ENCODE measurements around the gene PCA3. TPM values are rescaled to one million over a fixed set of nuclear protein-coding genes. Genes with fewer than 3 reads are reported as not detected.

The PCA3 gene
- total RNA-seq, 1 experiment from 2014 or later = not detected

GRCh38 chr9:76803083-76803482, 38.8 kb downstream of the PCA3 start (continued):
- TF ChIP-seq SP1 (CRISPR knock-in tag; conservative IDR thresholded peaks at IDR 0.05) (no peak), TCF7 (CRISPR knock-in tag; IDR thresholded peaks at IDR 0.05; ENCODE audit: low read depth) (no peak), SOX15 (CRISPR knock-in tag; IDR thresholded peaks at IDR 0.05) (no peak), NFYB (CRISPR knock-in tag; conservative IDR thresholded peaks at IDR 0.05; ENCODE audit: low read depth) (no peak), NFATC4 (CRISPR knock-in tag; IDR thresholded peaks at IDR 0.05) (no peak), ZNF121 (CRISPR knock-in tag; IDR thresholded peaks at IDR 0.05) (no peak)
- TF ChIP-seq, protein P1, sequence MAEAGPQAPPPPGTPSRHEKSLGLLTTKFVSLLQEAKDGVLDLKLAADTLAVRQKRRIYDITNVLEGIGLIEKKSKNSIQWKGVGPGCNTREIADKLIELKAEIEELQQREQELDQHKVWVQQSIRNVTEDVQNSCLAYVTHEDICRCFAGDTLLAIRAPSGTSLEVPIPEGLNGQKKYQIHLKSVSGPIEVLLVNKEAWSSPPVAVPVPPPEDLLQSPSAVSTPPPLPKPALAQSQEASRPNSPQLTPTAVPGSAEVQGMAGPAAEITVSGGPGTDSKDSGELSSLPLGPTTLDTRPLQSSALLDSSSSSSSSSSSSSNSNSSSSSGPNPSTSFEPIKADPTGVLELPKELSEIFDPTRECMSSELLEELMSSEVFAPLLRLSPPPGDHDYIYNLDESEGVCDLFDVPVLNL (CRISPR knock-in tag; IDR thresholded peaks at IDR 0.05; ENCODE audit: borderline replicate concordance, low read depth) = no peak

DNA sequence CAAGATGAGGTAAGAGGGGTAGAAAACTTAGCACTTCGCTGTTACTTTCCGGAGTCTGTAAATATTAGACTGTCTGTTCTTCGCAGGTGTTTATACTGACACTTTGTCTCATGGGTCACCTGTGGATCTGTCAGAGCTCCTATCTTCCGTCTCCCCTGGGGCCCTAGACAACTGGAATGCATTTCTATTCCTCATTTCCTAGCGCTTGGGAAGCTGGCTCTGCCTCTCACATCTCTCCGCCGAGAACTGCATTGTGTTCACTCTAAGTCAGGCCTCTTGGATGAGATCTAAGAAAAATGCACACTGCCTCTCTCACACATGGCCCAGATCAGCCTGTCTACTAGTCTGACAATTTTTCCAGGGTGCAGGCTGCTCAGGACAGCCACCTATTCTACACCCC, 39.5 kb downstream of the PCA3 start:
- Mint-ChIP-seq H3K36me3 (no peaks in the 10 kb centered on the region), H3K9me3 (no peaks in the 10 kb centered on the region), H3K4me1 (peaks cover 29% of the 10 kb centered on the region), H3K27me3 (ENCODE audit: low read depth) (no peaks in the 10 kb centered on the region), H3K27ac (0 out of 2 replicates have a peak overlapping the region, but pooled peaks have one; percentile 11), H3K4me3 (no peak overlapping the region)
- ChIA-PET POLR2A (no interaction called here), CTCF (interaction anchor here (1.0 to 1.8 kb wide), 4 partner anchors 42 to 193 kb away, joined by 3 to 10 read pairs (median 5); no protein-coding TSS in a partner anchor)
- DNase-seq (ENCODE audit: low spot score) (no peak), ATAC-seq (peak; percentile 19; the same call in 1 of the 2 replicates)
- TF ChIP-seq ZNF671 (CRISPR knock-in tag; IDR thresholded peaks at IDR 0.05) (no peak), RELA (CRISPR knock-in tag; IDR thresholded peaks at IDR 0.05; ENCODE audit: borderline replicate concordance) (no peak), TEAD4 (CRISPR knock-in tag; IDR thresholded peaks at IDR 0.05) (no peak), FOXP1 (CRISPR knock-in tag; IDR thresholded peaks at IDR 0.05; ENCODE audit: borderline replicate concordance) (no peak), EMX1 (CRISPR knock-in tag; IDR thresholded peaks at IDR 0.05) (no peak), ESRRA (CRISPR knock-in tag; IDR thresholded peaks at IDR 0.05; ENCODE audit: borderline replicate concordance) (no peak), ZNF317 (CRISPR knock-in tag; IDR thresholded peaks at IDR 0.05; ENCODE audit: borderline replicate concordance, low read depth) (no peak), FOXP4 (CRISPR knock-in tag; IDR thresholded peaks at IDR 0.05) (no peak), E2F1 (CRISPR knock-in tag; IDR thresholded peaks at IDR 0.05) (no peak)
- TF ChIP-seq, protein P2, sequence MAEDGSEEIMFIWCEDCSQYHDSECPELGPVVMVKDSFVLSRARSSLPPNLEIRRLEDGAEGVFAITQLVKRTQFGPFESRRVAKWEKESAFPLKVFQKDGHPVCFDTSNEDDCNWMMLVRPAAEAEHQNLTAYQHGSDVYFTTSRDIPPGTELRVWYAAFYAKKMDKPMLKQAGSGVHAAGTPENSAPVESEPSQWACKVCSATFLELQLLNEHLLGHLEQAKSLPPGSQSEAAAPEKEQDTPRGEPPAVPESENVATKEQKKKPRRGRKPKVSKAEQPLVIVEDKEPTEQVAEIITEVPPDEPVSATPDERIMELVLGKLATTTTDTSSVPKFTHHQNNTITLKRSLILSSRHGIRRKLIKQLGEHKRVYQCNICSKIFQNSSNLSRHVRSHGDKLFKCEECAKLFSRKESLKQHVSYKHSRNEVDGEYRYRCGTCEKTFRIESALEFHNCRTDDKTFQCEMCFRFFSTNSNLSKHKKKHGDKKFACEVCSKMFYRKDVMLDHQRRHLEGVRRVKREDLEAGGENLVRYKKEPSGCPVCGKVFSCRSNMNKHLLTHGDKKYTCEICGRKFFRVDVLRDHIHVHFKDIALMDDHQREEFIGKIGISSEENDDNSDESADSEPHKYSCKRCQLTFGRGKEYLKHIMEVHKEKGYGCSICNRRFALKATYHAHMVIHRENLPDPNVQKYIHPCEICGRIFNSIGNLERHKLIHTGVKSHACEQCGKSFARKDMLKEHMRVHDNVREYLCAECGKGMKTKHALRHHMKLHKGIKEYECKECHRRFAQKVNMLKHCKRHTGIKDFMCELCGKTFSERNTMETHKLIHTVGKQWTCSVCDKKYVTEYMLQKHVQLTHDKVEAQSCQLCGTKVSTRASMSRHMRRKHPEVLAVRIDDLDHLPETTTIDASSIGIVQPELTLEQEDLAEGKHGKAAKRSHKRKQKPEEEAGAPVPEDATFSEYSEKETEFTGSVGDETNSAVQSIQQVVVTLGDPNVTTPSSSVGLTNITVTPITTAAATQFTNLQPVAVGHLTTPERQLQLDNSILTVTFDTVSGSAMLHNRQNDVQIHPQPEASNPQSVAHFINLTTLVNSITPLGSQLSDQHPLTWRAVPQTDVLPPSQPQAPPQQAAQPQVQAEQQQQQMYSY (CRISPR knock-in tag; IDR thresholded peaks at IDR 0.05) = no peak

Data from WTC11 (cell line).